Measurements from ENCODE around the gene FLT3. TPM values are rescaled to one million over a fixed set of nuclear protein-coding genes. Genes with fewer than 3 reads are reported as not detected.
A peak's percentile ranks its signal among the peaks of the same experiment; 100 is the strongest.
"Not testable (repeated sequence)": the region's sequence is repeated elsewhere in the genome, so short reads cannot be mapped to it uniquely, and the experiment has no call there.

Gene FLT3
- total RNA-seq, 1 donor from 2014 or later = 0.11 TPM

DNA sequence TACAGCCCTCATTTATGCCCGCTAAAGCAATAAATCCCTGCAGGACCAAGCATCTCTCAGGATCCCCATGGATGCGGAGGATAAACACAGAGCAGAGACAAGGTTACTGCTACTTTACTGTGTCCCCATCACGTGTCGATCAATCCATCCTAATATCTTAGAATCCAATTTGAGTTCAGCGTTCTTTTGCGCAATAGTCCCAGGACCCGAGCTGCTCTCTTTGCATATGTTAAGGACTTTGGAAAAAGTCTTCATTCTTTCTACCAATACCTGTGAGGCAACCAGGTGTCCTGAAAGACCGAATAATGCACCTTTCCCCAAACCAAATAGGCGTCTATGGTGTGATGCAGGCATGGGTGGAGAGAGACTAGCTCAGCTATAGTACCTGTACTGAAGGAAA, 73.9 kb downstream of the FLT3 start:
- intact Hi-C loops (cut with DNase I) = no loop called here
- no peak for DNase-seq
- no peak for ATAC-seq (ENCODE audit: poor library complexity)

- intact Hi-C loops (cut with DNase I) = no loop called here
- ATAC-seq (ENCODE audit: poor library complexity) (peak; percentile 56), DNase-seq (peak; percentile 48)
These were observed 77.4 kb downstream of the FLT3 start for GRCh38 chr13:28022848-28023518.

DNA sequence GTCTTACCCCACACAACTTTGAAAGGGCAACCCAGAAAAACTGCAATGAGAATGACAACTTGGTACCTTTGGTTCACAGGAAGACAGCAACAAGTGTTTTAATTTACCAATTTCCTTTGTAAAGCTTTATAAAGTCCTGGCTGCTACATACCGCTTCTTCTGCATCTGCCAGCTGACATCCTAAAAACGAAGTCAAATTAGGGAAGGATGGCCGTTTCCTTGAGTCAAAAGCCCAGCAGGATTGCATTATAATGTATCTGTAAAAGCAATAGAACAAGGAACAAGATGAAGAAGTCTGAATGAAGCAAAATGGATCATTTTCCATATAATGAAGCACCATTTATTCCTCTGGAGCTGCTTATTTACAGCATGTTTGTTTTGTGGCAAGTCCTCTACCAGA, 86.1 kb downstream of the FLT3 start:
- ATAC-seq (ENCODE audit: poor library complexity) = no peak
- intact Hi-C loops (cut with DNase I) = no loop called here
- no peak for DNase-seq

- DNase-seq (no peak), ATAC-seq (ENCODE audit: poor library complexity) (no peak)
- intact Hi-C loops (cut with DNase I) = no loop called here
These were observed 86.9 kb downstream of the FLT3 start for GRCh38 chr13:28013482-28013881.

GRCh38 chr13:28012896-28013295, 87.5 kb downstream of the FLT3 start:
- no peak for ATAC-seq (ENCODE audit: poor library complexity)
- DNase-seq = no peak
- intact Hi-C loops (cut with DNase I) = no loop called here

GRCh38 chr13:28012383-28012782, 88.0 kb downstream of the FLT3 start:
- ATAC-seq (ENCODE audit: poor library complexity) = no peak
- intact Hi-C loops (cut with DNase I) = no loop called here
- no peak for DNase-seq

- intact Hi-C loops (cut with DNase I) = no loop called here
- ATAC-seq (ENCODE audit: poor library complexity) = no peak
- DNase-seq = no peak
These were observed 90.3 kb downstream of the FLT3 start for GRCh38 chr13:28010046-28010445.

GRCh38 chr13:28005016-28005415, 95.4 kb downstream of the FLT3 start:
- intact Hi-C loops (cut with DNase I); ATAC-seq (ENCODE audit: poor library complexity); DNase-seq: not testable (repeated sequence)

- DNase-seq (no peak), ATAC-seq (ENCODE audit: poor library complexity) (no peak)
- intact Hi-C loops (cut with DNase I) = no loop called here
These were observed 97.3 kb downstream of the FLT3 start for GRCh38 chr13:28002886-28003698.

- DNase-seq = no peak
- intact Hi-C loops (cut with DNase I) = no loop called here
- no peak for ATAC-seq (ENCODE audit: poor library complexity)
These were observed 98.4 kb downstream of the FLT3 start for GRCh38 chr13:28001837-28002473.

GRCh38 chr13:28001049-28001448, 99.3 kb downstream of the FLT3 start:
- ATAC-seq (ENCODE audit: poor library complexity) = no peak
- intact Hi-C loops (cut with DNase I) = no loop called here
- no peak for DNase-seq

DNA sequence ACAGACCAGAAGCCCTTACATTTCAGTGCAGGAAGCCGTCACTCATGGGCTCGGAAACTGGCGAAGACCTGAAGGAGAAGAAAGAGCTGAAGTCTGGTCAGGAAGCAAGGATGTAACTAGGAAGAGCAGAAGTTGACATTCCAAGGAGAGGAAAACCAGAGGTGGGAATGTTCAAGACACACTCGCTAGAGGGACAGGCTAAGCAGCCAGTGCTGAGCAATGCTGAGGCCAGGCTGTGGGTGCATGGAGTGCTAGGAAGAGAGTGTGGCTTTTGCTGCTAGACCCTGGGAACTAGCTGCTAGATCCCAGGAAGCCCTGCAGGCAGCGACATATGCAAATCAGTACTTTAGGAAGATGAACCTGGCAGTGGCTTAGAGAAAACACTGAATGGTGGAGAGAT, 99.8 kb downstream of the FLT3 start:
- ATAC-seq (ENCODE audit: poor library complexity) (no peak), DNase-seq (no peak)
- intact Hi-C loops (cut with DNase I) = no loop called here

DNA sequence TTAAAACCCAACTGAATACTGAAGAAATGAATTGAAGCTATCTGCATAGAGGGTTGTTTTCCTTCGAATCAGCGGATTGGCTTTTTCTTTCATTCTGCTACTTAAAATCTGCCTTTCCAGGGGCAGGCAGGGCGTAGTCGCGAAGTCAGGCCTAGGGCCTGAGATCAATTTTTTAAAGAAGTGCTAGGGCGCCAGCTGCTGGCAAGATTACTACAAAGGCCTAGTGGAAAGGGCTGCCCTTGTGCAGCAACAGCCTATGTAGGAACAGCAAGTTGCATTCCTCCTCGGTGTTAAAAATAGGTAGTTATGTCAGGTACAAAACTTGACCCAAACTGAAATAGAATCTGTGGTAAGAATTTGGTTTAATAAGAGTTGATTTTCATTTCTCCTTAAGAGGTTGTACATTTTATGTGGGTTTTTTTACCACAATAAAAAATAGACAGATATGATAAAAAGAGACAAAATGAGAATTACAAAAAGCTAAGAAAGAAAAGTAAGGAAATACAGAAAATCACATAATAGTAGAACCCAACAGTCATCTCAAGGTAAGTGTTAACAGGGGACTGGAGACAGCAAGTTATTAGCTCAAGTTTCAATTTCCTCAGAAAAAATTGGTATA, 102.4 kb downstream of the FLT3 start:
- no peak for DNase-seq

DNA sequence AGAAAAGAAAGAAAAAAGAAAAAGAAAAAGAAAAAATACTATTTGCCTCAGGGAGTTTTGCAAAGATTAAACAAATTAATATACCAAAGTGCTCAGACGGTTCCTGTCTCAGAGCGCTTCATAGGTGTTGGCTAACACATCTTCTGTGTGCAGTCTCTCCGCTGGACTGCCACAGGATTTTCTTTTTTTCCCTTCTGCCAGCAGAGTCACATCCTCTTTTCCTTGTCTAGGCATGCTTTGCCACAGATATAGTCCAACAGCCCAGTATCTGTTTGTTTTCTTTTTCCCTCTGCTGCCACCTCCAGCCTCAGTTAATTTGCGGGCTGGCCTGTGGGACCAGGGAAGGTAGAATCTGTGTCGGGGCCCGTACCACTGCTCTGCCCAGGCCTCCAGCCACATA, 108.5 kb downstream of the FLT3 start:
- no peak for ATAC-seq (ENCODE audit: poor library complexity)
- no peak for DNase-seq
- intact Hi-C loops (cut with DNase I) = no loop called here

More for the DNA sequence above, 102.4 kb downstream of the FLT3 start:
- intact Hi-C loops (cut with DNase I) = no loop called here
- ATAC-seq (ENCODE audit: poor library complexity) = peak; percentile 89

DNA sequence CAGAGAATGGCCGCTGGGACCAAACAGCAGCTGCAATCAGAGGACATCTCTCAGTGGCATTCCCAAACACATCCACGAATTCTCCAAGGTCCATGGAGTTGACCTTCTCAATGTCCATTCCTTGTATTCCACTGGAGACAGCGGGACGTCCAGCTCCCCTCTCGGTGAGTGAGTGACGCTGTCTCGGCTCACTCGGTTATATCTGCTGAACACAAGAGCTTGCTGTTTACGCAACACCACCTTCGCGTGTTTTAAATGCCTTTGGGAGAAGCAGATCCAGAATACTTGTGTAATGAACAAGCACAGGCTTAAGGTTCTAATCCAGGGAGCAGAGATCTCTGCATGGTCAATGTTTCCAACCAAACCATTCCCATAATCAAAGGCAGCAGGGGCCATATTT, 111.9 kb downstream of the FLT3 start, which contains the start of gene URAD:
URAD (minus strand) TSS at position 174 of the 400 bp plus-strand sequence; CDS start at position 118, 56 bp downstream.
- DNase-seq (no peak), ATAC-seq (ENCODE audit: poor library complexity) (no peak)
- intact Hi-C loops (cut with DNase I) = no loop called here

GRCh38 chr13:27985600-27985999, 114.8 kb downstream of the FLT3 start:
- no peak for DNase-seq
- intact Hi-C loops (cut with DNase I) = loop anchor here (2.0 kb wide), 2 partner anchors 155 to 611 kb away; no protein-coding TSS in a partner anchor
- ATAC-seq (ENCODE audit: poor library complexity) = no peak

GRCh38 chr13:27982361-27982760, 118.0 kb downstream of the FLT3 start:
- ATAC-seq (ENCODE audit: poor library complexity) = no peak
- DNase-seq = no peak
- intact Hi-C loops (cut with DNase I) = no loop called here

- ATAC-seq (ENCODE audit: poor library complexity) (no peak), DNase-seq (no peak)
- intact Hi-C loops (cut with DNase I) = no loop called here
These were observed 119.2 kb downstream of the FLT3 start for GRCh38 chr13:27981006-27981708.

Data from Right ventricle myocardium superior (tissue), 1 donor.